ENCODE measurements around the gene PTPRN. TPM values are rescaled to one million over a fixed set of nuclear protein-coding genes. Genes with fewer than 3 reads are reported as not detected.
A peak's percentile ranks its signal among the peaks of the same experiment; 100 is the strongest.
"Not testable (repeated sequence)": the region's sequence is repeated elsewhere in the genome, so short reads cannot be mapped to it uniquely, and the experiment has no call there.

PTPRN gene
- total and polyA plus RNA-seq, 5 donors: 0.25 to 0.41 TPM; not detected in 3

GRCh38 chr2:219334076-219334475 is 24.9 kb upstream of the PTPRN start:
- ATAC-seq (no peak), DNase-seq (no peak)
- H3K9me3 ChIP-seq (ENCODE audit: control insufficient read depth, low read length): no peaks in the 10 kb centered on the region
- no peak overlapping the region for H3K4me3 ChIP-seq (ENCODE audit: low read length)
- no peaks in the 10 kb centered on the region for H3K4me1 ChIP-seq (ENCODE audit: control insufficient read depth, insufficient read depth, low read length)
- intact Hi-C loops (cut with DNase I): no loop called here
- H3K27ac ChIP-seq (ENCODE audit: low read length): no peak overlapping the region
- WGBS: 92% methylated on average over 2 of the region's 2 CpGs
- H3K27me3 ChIP-seq (ENCODE audit: control insufficient read depth, insufficient read depth): peaks cover 10% of the 10 kb centered on the region

DNA sequence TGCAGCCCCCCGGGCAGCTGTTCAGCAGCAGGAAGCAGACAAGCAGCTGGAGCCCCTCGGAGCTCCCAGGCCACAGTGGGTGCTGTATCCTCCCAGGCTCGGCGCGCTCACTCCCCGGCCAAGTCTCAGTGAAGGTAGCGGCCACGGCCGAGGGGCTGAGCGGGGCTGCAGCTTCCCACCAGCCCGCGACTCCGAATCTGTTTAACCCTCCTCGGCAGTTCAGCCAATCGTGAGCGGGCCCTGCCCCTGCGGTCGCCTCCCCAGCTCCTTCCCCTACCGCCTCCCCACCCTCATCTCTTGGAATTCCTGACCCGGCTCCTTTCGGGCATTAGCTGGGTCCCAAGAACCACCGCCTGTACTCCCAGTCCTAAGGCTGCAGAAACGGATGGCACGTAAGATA is 23.3 kb upstream of the PTPRN start, which contains the start of gene RESP18:
Gene RESP18, minus strand, starts transcription at position 203 of the 400 bp plus-strand sequence.
- 4% methylated on average over 24 of the region's 24 CpGs for WGBS
- Histone ChIP-seq H3K4me1 (ENCODE audit: control insufficient read depth, insufficient read depth, low read length) (no peaks in the 10 kb centered on the region), H3K27ac (ENCODE audit: low read length) (no peak within 1 kb of the TSS), H3K9me3 (ENCODE audit: control insufficient read depth, low read length) (no peaks in the 10 kb centered on the region), H3K27me3 (ENCODE audit: control insufficient read depth, insufficient read depth) (peaks cover 10% of the 10 kb centered on the region), H3K4me3 (ENCODE audit: low read length) (no peak within 1 kb of the TSS)
- ATAC-seq (no peak), DNase-seq (peak in 1 of 3 donors; percentile 30)
- intact Hi-C loops (cut with DNase I): no loop called here

- intact Hi-C loops (cut with DNase I): no loop called here
- ATAC-seq (peak; percentile 73 to 80), DNase-seq (peak; percentile 32 to 79 (median 75))
- Histone ChIP-seq H3K27ac (ENCODE audit: low read length) (no peak overlapping the region), H3K4me1 (ENCODE audit: control insufficient read depth, insufficient read depth, low read length) (no peaks in the 10 kb centered on the region), H3K9me3 (ENCODE audit: control insufficient read depth, low read length) (no peaks in the 10 kb centered on the region), H3K27me3 (ENCODE audit: control insufficient read depth, insufficient read depth) (peaks cover 10% of the 10 kb centered on the region), H3K4me3 (ENCODE audit: low read length) (no peak overlapping the region)
- WGBS: 8% methylated on average over 39 of the region's 39 CpGs
Observed at GRCh38 chr2:219331560-219332213, 22.5 kb upstream of the PTPRN start.

DNA sequence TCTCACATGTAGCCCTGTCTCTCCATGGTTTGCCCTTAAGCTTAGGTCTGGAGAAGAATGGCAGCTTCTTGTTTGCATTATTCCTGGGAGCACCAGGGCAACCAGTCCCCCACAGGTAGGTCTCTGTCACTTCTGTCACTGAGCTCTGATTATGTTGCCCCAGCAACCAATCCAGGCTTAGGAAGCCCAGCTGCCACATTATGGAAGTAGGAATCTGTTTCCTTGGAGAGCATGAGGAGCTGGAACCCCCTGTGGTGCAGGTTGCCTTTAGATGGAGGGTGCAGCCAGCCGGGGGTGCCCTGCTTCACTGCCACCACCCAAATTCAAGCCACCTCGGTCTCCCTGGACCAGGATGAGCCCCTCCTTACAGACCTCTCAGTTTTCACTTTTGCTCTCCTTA is 18.5 kb upstream of the PTPRN start:
- no peak for DNase-seq
- Histone ChIP-seq H3K4me1 (ENCODE audit: control insufficient read depth, insufficient read depth, low read length) (no peaks in the 10 kb centered on the region), H3K27ac (ENCODE audit: low read length) (no peak overlapping the region), H3K27me3 (ENCODE audit: control insufficient read depth, insufficient read depth) (no peaks in the 10 kb centered on the region), H3K4me3 (ENCODE audit: low read length) (no peak overlapping the region), H3K9me3 (ENCODE audit: control insufficient read depth, low read length) (no peaks in the 10 kb centered on the region)
- WGBS: 46% methylated on average over 2 of the region's 2 CpGs
- intact Hi-C loops (cut with DNase I): no loop called here
- ATAC-seq: no peak

DNA sequence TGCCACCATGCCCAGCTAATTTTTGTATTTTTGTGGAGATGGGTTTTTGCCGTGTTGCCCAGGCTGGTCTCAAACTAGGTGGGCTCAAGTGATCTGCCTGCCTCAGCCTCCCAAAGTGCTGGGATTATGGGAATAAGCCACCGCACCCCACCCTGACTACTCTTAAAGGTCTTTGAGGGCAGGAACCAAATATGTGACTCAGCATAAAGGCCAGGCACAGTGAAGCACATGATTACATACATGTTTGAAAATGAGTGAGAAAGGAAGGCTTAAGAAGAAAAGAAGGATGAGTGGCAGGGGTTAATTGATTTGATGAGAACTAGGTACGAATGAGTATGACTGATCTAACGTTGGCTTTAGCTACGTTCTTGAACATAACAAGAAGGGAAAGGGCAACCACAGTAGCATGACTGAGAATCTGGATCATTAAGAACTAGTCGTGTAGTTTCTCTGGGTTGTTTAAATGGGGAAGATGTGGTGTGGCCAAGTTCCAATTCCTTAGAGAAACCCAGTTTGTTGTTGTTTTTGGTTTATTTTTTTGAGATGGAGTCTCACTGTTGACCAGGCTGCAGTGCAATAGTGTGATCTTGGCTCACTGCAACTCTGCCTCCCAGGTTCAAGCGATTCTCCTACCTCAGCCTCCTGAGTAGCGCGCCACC is 16.6 kb upstream of the PTPRN start:
- H3K4me1 ChIP-seq (ENCODE audit: control insufficient read depth, insufficient read depth, low read length): no peaks in the 10 kb centered on the region
- H3K9me3 ChIP-seq (ENCODE audit: control insufficient read depth, low read length): no peaks in the 10 kb centered on the region
- WGBS: 70% methylated on average over 9 of the region's 9 CpGs
- peaks cover 5% of the 10 kb centered on the region for H3K27me3 ChIP-seq (ENCODE audit: control insufficient read depth, insufficient read depth)
- intact Hi-C loops (cut with DNase I): no loop called here
- no peak overlapping the region for H3K4me3 ChIP-seq (ENCODE audit: low read length)
- H3K27ac ChIP-seq (ENCODE audit: low read length): no peak overlapping the region
- no peak for DNase-seq
- no peak for ATAC-seq

- 81% methylated on average over 4 of the region's 4 CpGs for WGBS
- intact Hi-C loops (cut with DNase I): no loop called here
- ATAC-seq (no peak), DNase-seq (no peak)
- Histone ChIP-seq H3K27me3 (ENCODE audit: control insufficient read depth, insufficient read depth) (peaks cover 5% of the 10 kb centered on the region), H3K4me1 (ENCODE audit: control insufficient read depth, insufficient read depth, low read length) (no peaks in the 10 kb centered on the region), H3K9me3 (ENCODE audit: control insufficient read depth, low read length) (no peaks in the 10 kb centered on the region), H3K4me3 (ENCODE audit: low read length) (no peak overlapping the region), H3K27ac (ENCODE audit: low read length) (no peak overlapping the region)
Observed at GRCh38 chr2:219325136-219325535, 15.9 kb upstream of the PTPRN start.

DNA sequence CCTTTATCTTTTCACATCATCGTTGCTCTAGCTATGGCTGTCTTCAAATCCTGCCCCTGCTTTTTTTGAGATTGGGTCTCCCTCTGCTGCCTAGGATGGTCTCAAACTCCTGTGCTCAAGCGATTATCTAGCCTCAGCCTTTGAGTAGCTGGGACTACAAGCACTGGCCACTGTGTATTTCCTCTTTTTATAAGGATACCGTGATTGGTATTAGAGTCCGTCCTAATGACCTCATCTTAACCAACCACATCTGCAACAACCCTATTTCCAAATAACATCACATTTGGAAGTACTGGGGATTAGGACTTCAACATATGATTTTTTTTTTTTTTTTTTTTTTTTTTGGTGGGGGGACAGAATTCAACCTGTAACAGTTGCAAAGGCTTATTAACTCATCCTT is 14.2 kb upstream of the PTPRN start:
- DNase-seq: no peak
- 60% methylated on average over 4 of the region's 4 CpGs for WGBS
- no peak overlapping the region for H3K4me3 ChIP-seq (ENCODE audit: low read length)
- ATAC-seq: no peak
- no peaks in the 10 kb centered on the region for H3K4me1 ChIP-seq (ENCODE audit: control insufficient read depth, insufficient read depth, low read length)
- intact Hi-C loops (cut with DNase I): no loop called here
- no peak overlapping the region for H3K27ac ChIP-seq (ENCODE audit: low read length)
- H3K27me3 ChIP-seq (ENCODE audit: control insufficient read depth, insufficient read depth): peaks cover 5% of the 10 kb centered on the region
- no peaks in the 10 kb centered on the region for H3K9me3 ChIP-seq (ENCODE audit: control insufficient read depth, low read length)

- no peak overlapping the region for H3K4me3 ChIP-seq (ENCODE audit: low read length)
- H3K27me3 ChIP-seq (ENCODE audit: control insufficient read depth, insufficient read depth): no peaks in the 10 kb centered on the region
- ATAC-seq (no peak), DNase-seq (no peak)
- WGBS: 91% methylated on average over 16 of the region's 16 CpGs
- intact Hi-C loops (cut with DNase I): no loop called here
- no peak overlapping the region for H3K27ac ChIP-seq (ENCODE audit: low read length)
- H3K4me1 ChIP-seq (ENCODE audit: control insufficient read depth, insufficient read depth, low read length): no peaks in the 10 kb centered on the region
- no peaks in the 10 kb centered on the region for H3K9me3 ChIP-seq (ENCODE audit: control insufficient read depth, low read length)
Observed at GRCh38 chr2:219314804-219315468, 5.7 kb upstream of the PTPRN start.

GRCh38 chr2:219312683-219313263 is 3.6 kb upstream of the PTPRN start:
- DNase-seq: peak in 1 of 3 donors; percentile 37
- intact Hi-C loops (cut with DNase I); H3K4me3 ChIP-seq (ENCODE audit: low read length); H3K4me1 ChIP-seq (ENCODE audit: control insufficient read depth, insufficient read depth, low read length); H3K27ac ChIP-seq (ENCODE audit: low read length); H3K9me3 ChIP-seq (ENCODE audit: control insufficient read depth, low read length); ATAC-seq; H3K27me3 ChIP-seq (ENCODE audit: control insufficient read depth, insufficient read depth): not testable (repeated sequence)
- 93% methylated on average over 49 of the region's 49 CpGs for WGBS

- intact Hi-C loops (cut with DNase I): no loop called here
- Histone ChIP-seq H3K9me3 (ENCODE audit: control insufficient read depth, low read length) (no peaks in the 10 kb centered on the region), H3K4me1 (ENCODE audit: control insufficient read depth, insufficient read depth, low read length) (no peaks in the 10 kb centered on the region), H3K27ac (ENCODE audit: low read length) (no peak overlapping the region), H3K27me3 (ENCODE audit: control insufficient read depth, insufficient read depth) (no peaks in the 10 kb centered on the region), H3K4me3 (ENCODE audit: low read length) (no peak overlapping the region)
- ATAC-seq (peak; percentile 81 to 85), DNase-seq (peak; percentile 65 to 88 (median 86))
- 4% methylated on average over 45 of the region's 45 CpGs for WGBS
Observed at GRCh38 chr2:219308142-219309101, 779 bp downstream of the PTPRN start.
